ENCODE data around the gene ZNF219. TPM values are rescaled to one million over a fixed set of nuclear protein-coding genes. Genes with fewer than 3 reads are reported as not detected.

Gene ZNF219
- total and polyA plus RNA-seq, 2 of the 13 experiments (the other 11 are each of a cell fraction or from before 2014, with no cell fraction given), result 34.5 to 36.6 TPM

DNA sequence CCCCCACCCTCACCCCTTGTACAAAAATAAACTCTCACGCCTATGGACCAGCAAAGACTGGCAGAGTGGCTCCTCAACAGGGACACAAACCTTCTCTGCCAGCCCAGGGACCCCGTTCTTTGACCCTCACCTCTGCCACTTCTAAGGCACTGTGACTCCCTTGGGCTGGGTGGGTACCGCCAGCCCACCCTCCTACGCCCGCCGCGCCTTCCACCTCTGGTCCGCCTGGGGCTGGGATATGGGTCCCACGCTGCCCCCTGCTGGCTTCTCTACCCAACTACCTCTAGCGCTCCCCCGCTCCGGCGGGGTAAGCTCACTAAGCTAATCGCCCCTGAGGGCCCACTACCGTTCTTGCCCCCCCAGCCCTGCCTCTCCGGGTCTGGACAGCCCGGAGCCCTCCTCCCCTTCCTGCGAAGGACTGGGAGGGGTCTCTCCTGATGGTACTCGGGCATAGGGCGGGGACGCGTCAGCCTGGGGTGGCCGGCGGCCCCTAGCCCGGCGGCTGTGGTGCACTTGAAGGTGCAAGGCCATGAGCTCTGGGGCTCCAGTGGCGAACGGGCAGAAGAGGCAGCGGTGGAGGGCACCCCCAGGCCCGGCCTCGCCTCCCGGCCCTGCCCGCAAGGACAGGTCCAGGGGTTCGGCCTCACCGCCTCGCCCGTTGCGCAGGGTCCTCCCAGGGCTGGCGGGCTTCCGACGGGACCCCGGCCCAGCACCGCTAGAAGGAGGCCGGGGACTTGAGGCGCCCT lies 8.1 kb downstream of the ZNF219 start (continued):
- TF ChIP-seq HMGA1 (CRISPR knock-in tag; conservative IDR thresholded peaks at IDR 0.05) (no peak), HNRNPUL1 (IDR thresholded peaks at IDR 0.05; ENCODE audit: low read depth, low read length) (no peak), TOE1 (CRISPR knock-in tag; IDR thresholded peaks at IDR 0.05) (no peak), NCOA5 (CRISPR knock-in tag; IDR thresholded peaks at IDR 0.05) (no peak), ETS1 (CRISPR knock-in tag; IDR thresholded peaks at IDR 0.05) (no peak), TFDP1 (CRISPR knock-in tag; IDR thresholded peaks at IDR 0.05; ENCODE audit: borderline replicate concordance) (no peak), ZNF83 (CRISPR knock-in tag; IDR thresholded peaks at IDR 0.05; ENCODE audit: borderline replicate concordance) (no peak), ZNF510 (CRISPR knock-in tag; IDR thresholded peaks at IDR 0.05; ENCODE audit: low read depth) (no peak), ZNF124 (CRISPR knock-in tag; IDR thresholded peaks at IDR 0.05) (no peak), ARHGAP35 (CRISPR knock-in tag; IDR thresholded peaks at IDR 0.05; ENCODE audit: borderline replicate concordance) (0 out of 2 replicates have a peak, but pooled peaks have one; percentile 41), ZBTB21 (CRISPR knock-in tag; IDR thresholded peaks at IDR 0.05) (no peak), ZSCAN22 (CRISPR knock-in tag; IDR thresholded peaks at IDR 0.05) (no peak), ZFP62 (CRISPR knock-in tag; IDR thresholded peaks at IDR 0.05) (no peak), ZNF619 (CRISPR knock-in tag; IDR thresholded peaks at IDR 0.05) (no peak)
- TF ChIP-seq, protein P1, sequence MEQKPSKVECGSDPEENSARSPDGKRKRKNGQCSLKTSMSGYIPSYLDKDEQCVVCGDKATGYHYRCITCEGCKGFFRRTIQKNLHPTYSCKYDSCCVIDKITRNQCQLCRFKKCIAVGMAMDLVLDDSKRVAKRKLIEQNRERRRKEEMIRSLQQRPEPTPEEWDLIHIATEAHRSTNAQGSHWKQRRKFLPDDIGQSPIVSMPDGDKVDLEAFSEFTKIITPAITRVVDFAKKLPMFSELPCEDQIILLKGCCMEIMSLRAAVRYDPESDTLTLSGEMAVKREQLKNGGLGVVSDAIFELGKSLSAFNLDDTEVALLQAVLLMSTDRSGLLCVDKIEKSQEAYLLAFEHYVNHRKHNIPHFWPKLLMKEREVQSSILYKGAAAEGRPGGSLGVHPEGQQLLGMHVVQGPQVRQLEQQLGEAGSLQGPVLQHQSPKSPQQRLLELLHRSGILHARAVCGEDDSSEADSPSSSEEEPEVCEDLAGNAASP (CRISPR knock-in tag; IDR thresholded peaks at IDR 0.05; ENCODE audit: borderline replicate concordance), result no peak; the same call in 1 of the 2 replicates
- TF ChIP-seq, protein P2, sequence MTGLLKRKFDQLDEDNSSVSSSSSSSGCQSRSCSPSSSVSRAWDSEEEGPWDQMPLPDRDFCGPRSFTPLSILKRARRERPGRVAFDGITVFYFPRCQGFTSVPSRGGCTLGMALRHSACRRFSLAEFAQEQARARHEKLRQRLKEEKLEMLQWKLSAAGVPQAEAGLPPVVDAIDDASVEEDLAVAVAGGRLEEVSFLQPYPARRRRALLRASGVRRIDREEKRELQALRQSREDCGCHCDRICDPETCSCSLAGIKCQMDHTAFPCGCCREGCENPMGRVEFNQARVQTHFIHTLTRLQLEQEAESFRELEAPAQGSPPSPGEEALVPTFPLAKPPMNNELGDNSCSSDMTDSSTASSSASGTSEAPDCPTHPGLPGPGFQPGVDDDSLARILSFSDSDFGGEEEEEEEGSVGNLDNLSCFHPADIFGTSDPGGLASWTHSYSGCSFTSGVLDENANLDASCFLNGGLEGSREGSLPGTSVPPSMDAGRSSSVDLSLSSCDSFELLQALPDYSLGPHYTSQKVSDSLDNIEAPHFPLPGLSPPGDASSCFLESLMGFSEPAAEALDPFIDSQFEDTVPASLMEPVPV (CRISPR knock-in tag; IDR thresholded peaks at IDR 0.05), result no peak
- TF ChIP-seq, protein P3, sequence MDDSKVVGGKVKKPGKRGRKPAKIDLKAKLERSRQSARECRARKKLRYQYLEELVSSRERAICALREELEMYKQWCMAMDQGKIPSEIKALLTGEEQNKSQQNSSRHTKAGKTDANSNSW (CRISPR knock-in tag; IDR thresholded peaks at IDR 0.05; ENCODE audit: borderline replicate concordance), result no peak

All from HepG2 (cell line).